ENCODE measurements around the gene S100A10. TPM values are rescaled to one million over a fixed set of nuclear protein-coding genes. Genes with fewer than 3 reads are reported as not detected.

S100A10 gene
- total and polyA plus RNA-seq, 2 donors from 2014 or later = 467 to 500 TPM

GRCh38 chr1:151977662-151978230 lies 15.9 kb downstream of the S100A10 start:
- DNase-seq (no peak), FAIRE-seq (no peak)
- intact Hi-C loops (cut with DNase I) = no loop called here
- Histone ChIP-seq H3K27me3 (ENCODE audit: control insufficient read depth, insufficient read depth, low read length) (no peaks in the 10 kb centered on the region), H3K9me3 (ENCODE audit: control insufficient read depth in 2 of 3, insufficient read depth in 1 of 3, low read length in 3 of 3) (no peaks in the 10 kb centered on the region), H3K36me3 (ENCODE audit: control insufficient read depth in 2 of 3, insufficient read depth in 3 of 3, low read length in 3 of 3) (peaks cover 0 to 4% (median 2%) of the 10 kb centered on the region in 3 donors), H3K9ac (ENCODE audit: low read length in 3 of 3) (no peak overlapping the region), H3K4me3 (ENCODE audit: low read length in 3 of 3) (no peak overlapping the region), H3K27ac (ENCODE audit: low read depth in 2 of 2, low read length in 2 of 2) (no peak overlapping the region), H3K4me1 (ENCODE audit: control insufficient read depth in 2 of 3, insufficient read depth in 2 of 3, low read depth in 1 of 3, low read length in 3 of 3) (peaks cover 4 to 9% (median 7%) of the 10 kb centered on the region in 3 donors)
- TF ChIP-seq CTCF (IDR thresholded peaks at IDR 0.05; ENCODE audit: borderline replicate concordance, extremely low read depth, insufficient read depth) = no peak

- H3K9me3 ChIP-seq (ENCODE audit: control insufficient read depth in 2 of 3, insufficient read depth in 1 of 3, low read length in 3 of 3) = no peaks in the 10 kb centered on the region
Observed at GRCh38 chr1:151976858-151977257, 16.8 kb downstream of the S100A10 start.

GRCh38 chr1:151976015-151976343 lies 17.7 kb downstream of the S100A10 start:
- no peak for FAIRE-seq
- TF ChIP-seq CTCF (IDR thresholded peaks at IDR 0.05; ENCODE audit: borderline replicate concordance, extremely low read depth, insufficient read depth) = no peak
- H3K27me3 ChIP-seq (ENCODE audit: control insufficient read depth, insufficient read depth, low read length) = no peaks in the 10 kb centered on the region
- DNase-seq = no peak
- H3K9me3 ChIP-seq (ENCODE audit: control insufficient read depth in 2 of 3, insufficient read depth in 1 of 3, low read length in 3 of 3) = no peaks in the 10 kb centered on the region
- H3K27ac ChIP-seq (ENCODE audit: low read depth in 2 of 2, low read length in 2 of 2) = no peak overlapping the region
- H3K4me1 ChIP-seq (ENCODE audit: control insufficient read depth in 2 of 3, insufficient read depth in 2 of 3, low read depth in 1 of 3, low read length in 3 of 3) = peaks cover 7 to 12% (median 7%) of the 10 kb centered on the region in 3 donors
- H3K36me3 ChIP-seq (ENCODE audit: control insufficient read depth in 2 of 3, insufficient read depth in 3 of 3, low read length in 3 of 3) = no peaks in the 10 kb centered on the region
- no peak overlapping the region for H3K4me3 ChIP-seq (ENCODE audit: low read length in 3 of 3)
- intact Hi-C loops (cut with DNase I) = no loop called here
- H3K9ac ChIP-seq (ENCODE audit: low read length in 3 of 3) = no peak overlapping the region

More at GRCh38 chr1:151976858-151977257, 16.8 kb downstream of the S100A10 start:
- peaks cover 0 to 2% (median 0%) of the 10 kb centered on the region in 3 donors for H3K36me3 ChIP-seq (ENCODE audit: control insufficient read depth in 2 of 3, insufficient read depth in 3 of 3, low read length in 3 of 3)
- DNase-seq (no peak), FAIRE-seq (no peak)
- no peaks in the 10 kb centered on the region for H3K27me3 ChIP-seq (ENCODE audit: control insufficient read depth, insufficient read depth, low read length)
- intact Hi-C loops (cut with DNase I) = no loop called here
- H3K4me1 ChIP-seq (ENCODE audit: control insufficient read depth in 2 of 3, insufficient read depth in 2 of 3, low read depth in 1 of 3, low read length in 3 of 3) = peaks cover 7 to 12% (median 7%) of the 10 kb centered on the region in 3 donors
- no peak overlapping the region for H3K27ac ChIP-seq (ENCODE audit: low read depth in 2 of 2, low read length in 2 of 2)
- no peak overlapping the region for H3K4me3 ChIP-seq (ENCODE audit: low read length in 3 of 3)
- H3K9ac ChIP-seq (ENCODE audit: low read length in 3 of 3) = no peak overlapping the region
- no peak for TF ChIP-seq CTCF (IDR thresholded peaks at IDR 0.05; ENCODE audit: borderline replicate concordance, extremely low read depth, insufficient read depth)

Data from kidney (tissue), 14 donors.